ENCODE measurements around the gene IRF2.

IRF2 gene

DNA sequence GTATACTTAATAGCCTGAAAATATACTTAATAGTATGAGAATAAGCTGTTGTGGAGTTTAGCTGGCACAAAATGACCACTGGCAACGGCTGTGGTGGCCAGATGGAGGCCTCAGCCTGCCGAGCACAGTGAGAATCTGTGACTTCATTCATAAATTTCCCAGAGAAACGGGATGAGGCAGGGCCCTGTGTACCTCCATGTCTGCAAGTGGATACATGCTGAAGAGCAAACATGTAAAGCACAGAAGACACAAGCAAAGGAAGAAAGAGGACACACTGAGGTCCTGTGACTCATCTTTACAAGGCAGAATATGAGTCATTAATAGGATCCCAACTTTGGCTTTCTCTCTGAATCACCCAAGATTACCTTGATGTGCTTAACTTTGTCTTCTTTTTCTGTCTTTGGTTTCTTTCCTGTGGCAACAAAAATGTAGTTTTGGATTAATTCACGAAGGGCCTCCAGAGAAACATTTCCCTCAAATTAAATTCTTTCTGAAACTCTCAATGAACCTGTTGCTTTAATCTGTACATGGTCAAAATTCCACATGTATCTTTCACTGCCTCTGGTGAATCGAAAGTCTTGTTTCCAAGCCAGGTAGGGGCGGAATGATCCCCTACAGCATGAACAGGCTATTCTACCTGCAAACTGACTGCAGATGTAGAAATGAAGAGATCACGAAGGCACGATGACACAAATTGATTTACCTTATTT is 56.4 kb downstream of the IRF2 start:
- in situ Hi-C loops (cut with HindIII; ENCODE audit: low pct_ligation_motif_present, low sequenced_read_pairs), result no loop called here
- Histone ChIP-seq H3K4me3 (ENCODE audit: low read depth, low read length) (no peak overlapping the region), H3K36me3 (replicated peaks) (peaks cover 7% of the 10 kb centered on the region), H3K27me3 (replicated peaks) (no peaks in the 10 kb centered on the region), H3K27ac (peak overlapping the region; percentile 60)
- TF ChIP-seq, protein P1, sequence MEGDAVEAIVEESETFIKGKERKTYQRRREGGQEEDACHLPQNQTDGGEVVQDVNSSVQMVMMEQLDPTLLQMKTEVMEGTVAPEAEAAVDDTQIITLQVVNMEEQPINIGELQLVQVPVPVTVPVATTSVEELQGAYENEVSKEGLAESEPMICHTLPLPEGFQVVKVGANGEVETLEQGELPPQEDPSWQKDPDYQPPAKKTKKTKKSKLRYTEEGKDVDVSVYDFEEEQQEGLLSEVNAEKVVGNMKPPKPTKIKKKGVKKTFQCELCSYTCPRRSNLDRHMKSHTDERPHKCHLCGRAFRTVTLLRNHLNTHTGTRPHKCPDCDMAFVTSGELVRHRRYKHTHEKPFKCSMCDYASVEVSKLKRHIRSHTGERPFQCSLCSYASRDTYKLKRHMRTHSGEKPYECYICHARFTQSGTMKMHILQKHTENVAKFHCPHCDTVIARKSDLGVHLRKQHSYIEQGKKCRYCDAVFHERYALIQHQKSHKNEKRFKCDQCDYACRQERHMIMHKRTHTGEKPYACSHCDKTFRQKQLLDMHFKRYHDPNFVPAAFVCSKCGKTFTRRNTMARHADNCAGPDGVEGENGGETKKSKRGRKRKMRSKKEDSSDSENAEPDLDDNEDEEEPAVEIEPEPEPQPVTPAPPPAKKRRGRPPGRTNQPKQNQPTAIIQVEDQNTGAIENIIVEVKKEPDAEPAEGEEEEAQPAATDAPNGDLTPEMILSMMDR (IDR thresholded peaks at IDR 0.05; ENCODE audit: low read depth, low read length, missing control alignments), result peak; percentile 27
- peak; percentile 58 for DNase-seq

DNA sequence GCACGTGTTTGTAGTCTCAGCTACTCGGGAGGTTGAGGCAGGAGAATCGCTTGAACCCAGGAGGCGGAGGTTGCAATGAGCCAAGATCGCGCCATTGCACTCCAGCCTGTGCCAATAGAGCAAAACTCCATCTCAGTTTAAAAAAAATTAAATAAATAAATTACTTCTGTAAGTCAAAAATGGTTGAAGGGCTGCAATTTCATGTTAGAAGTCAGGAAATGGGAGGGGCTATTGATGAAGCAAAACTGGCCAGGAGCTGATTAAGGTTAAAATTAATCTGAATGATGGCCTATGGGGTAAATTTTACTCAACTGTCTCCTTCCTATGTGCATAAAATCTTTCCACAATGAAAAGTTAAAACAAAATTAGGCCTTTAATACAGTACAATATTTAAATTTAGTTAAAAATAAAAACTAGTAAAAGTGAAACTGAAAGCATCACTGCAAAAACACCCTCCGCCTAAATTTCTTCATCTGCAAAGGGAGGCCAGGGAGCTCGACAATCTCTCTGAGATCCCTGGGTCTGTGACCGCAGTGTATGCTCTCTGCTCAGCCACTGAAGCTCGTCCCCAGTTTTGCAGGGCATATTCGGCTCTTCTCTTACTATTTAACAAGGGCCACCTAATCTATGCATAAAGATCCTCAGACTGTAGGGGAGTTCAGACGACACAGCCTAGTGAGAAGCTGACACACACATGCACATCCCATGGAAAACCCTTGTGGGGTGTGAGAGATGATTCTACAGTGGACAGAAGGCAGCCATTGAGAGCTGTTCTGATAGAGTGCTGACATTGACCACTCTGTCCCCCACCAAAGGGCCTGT is 57.2 kb downstream of the IRF2 start:
- Histone ChIP-seq H3K36me3 (replicated peaks) (peaks cover 7% of the 10 kb centered on the region), H3K27ac (peak overlapping the region; percentile 60), H3K27me3 (replicated peaks) (no peaks in the 10 kb centered on the region), H3K4me3 (ENCODE audit: low read depth, low read length) (no peak overlapping the region)
- in situ Hi-C loops (cut with HindIII; ENCODE audit: low pct_ligation_motif_present, low sequenced_read_pairs), result no loop called here
- DNase-seq, result no peak
- TF ChIP-seq, protein P1 (IDR thresholded peaks at IDR 0.05; ENCODE audit: low read depth, low read length, missing control alignments), result no peak

DNA sequence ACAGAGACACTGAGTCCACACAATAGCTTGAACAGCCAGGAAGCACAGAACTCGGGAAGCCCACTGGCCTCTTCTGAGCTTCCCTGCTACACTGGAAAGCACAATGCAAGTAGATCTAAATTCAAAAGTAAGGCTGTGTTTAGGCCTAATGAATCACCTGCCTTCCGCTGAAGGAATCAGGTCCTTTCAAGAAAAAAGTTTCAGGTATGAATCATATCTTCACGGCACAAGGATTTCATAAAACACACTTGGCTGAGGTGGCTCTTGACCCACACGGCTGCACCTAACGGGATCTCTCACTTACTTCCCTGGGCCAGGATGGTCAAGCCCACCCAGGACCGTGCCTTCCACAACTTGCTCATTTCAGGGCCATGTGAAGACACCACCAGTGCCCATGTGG is 59.3 kb downstream of the IRF2 start:
- TF ChIP-seq, protein P1 (IDR thresholded peaks at IDR 0.05; ENCODE audit: low read depth, low read length, missing control alignments), result no peak
- peaks cover 7% of the 10 kb centered on the region for H3K36me3 ChIP-seq (replicated peaks)
- in situ Hi-C loops (cut with HindIII; ENCODE audit: low pct_ligation_motif_present, low sequenced_read_pairs), result no loop called here
- DNase-seq, result no peak
- H3K27me3 ChIP-seq (replicated peaks), result no peaks in the 10 kb centered on the region
- no peak overlapping the region for H3K27ac ChIP-seq
- no peak overlapping the region for H3K4me3 ChIP-seq (ENCODE audit: low read depth, low read length)

DNA sequence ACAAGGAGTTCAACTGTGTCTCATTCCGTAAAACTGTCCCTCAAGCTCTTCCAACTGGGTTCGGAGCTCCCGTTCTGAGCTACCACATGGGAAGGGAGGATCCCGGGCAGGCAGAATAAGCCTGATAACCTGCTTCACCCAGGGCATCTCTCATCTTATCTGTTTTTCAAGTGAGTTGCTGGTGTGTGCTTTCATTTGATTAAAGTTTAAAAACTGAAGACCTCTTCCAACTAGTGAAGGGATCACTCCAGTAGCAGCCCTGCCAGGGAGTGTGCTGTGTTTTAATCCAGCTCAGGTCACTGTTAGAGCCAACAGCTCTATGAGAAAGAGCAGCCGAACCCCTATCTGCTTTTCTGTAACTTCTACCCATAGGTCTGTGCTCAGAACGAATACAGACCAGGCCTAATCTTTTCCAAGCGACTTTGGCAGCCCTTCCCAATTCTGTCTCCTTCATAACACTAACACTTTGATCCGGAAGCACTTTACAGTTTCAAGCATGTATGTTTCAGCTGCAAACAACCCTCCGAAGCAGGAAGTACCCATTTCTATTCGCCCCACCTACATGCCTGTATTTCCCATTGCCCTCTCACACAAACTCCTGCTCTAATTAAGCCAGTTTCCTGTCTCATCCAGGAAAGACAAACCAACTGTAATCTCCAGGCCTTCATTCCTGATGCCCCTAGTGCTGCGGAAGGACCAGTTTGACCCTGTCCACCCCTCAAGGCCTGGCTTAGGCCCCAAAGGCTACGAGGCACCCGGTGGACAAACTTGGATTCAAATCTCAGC is 60.9 kb downstream of the IRF2 start:
- H3K27ac ChIP-seq, result no peak overlapping the region
- no peak overlapping the region for H3K4me3 ChIP-seq (ENCODE audit: low read depth, low read length)
- TF ChIP-seq, protein P1 (IDR thresholded peaks at IDR 0.05; ENCODE audit: low read depth, low read length, missing control alignments), result no peak
- no peak for DNase-seq
- no peaks in the 10 kb centered on the region for H3K27me3 ChIP-seq (replicated peaks)
- H3K36me3 ChIP-seq (replicated peaks), result peaks cover 6% of the 10 kb centered on the region
- in situ Hi-C loops (cut with HindIII; ENCODE audit: low pct_ligation_motif_present, low sequenced_read_pairs), result no loop called here

DNA sequence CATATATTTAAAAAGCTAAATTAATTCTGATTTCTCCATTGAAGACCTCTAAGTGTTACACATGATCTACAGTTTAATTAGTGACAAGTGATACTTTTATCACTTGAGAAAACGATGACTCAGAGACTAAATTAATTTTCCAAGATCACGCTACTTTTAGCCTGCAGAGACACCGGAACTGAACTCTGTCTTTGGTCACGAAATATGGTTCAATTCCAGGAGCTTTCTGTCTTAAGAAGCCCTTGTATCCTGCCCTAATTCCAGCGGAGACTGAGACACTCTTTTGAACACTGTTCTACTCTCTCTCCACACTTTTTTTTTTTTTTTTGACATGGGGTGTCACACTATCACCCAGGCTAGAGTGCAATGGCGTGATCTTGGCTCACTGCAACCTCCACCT is 63.6 kb downstream of the IRF2 start:
- peaks cover 3% of the 10 kb centered on the region for H3K36me3 ChIP-seq (replicated peaks)
- H3K4me3 ChIP-seq (ENCODE audit: low read depth, low read length), result no peak overlapping the region
- H3K27ac ChIP-seq, result no peak overlapping the region
- no peak for DNase-seq
- H3K27me3 ChIP-seq (replicated peaks), result no peaks in the 10 kb centered on the region
- TF ChIP-seq, protein P1 (IDR thresholded peaks at IDR 0.05; ENCODE audit: low read depth, low read length, missing control alignments), result no peak
- in situ Hi-C loops (cut with HindIII; ENCODE audit: low pct_ligation_motif_present, low sequenced_read_pairs), result no loop called here
